ENCODE data around the gene TAS2R42.

The TAS2R42 gene

GRCh38 chr12:11166300-11166699 is 20.4 kb downstream of the TAS2R42 start:
- TF ChIP-seq, protein P1, sequence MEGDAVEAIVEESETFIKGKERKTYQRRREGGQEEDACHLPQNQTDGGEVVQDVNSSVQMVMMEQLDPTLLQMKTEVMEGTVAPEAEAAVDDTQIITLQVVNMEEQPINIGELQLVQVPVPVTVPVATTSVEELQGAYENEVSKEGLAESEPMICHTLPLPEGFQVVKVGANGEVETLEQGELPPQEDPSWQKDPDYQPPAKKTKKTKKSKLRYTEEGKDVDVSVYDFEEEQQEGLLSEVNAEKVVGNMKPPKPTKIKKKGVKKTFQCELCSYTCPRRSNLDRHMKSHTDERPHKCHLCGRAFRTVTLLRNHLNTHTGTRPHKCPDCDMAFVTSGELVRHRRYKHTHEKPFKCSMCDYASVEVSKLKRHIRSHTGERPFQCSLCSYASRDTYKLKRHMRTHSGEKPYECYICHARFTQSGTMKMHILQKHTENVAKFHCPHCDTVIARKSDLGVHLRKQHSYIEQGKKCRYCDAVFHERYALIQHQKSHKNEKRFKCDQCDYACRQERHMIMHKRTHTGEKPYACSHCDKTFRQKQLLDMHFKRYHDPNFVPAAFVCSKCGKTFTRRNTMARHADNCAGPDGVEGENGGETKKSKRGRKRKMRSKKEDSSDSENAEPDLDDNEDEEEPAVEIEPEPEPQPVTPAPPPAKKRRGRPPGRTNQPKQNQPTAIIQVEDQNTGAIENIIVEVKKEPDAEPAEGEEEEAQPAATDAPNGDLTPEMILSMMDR (conservative IDR thresholded peaks at IDR 0.05) = no peak
- H3K27ac ChIP-seq = no peak overlapping the region

DNA sequence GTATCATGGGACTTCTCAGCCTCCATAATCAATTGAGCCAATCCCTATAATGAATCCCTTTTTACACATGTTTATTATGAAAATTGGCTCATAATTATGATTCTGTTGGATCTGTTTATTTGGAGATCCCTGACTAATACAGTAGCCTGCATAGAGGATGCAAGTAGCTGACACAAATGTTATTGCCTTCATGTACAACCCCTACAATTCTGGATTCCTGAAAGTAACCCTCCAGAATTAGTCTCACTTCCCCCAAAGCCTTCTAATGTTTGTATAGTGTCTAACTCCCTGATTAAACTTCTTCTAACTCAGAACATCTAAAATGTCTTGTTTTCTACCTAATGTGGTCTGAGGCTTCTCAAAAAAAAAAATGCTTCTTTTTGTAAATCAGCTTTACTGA is 22.4 kb downstream of the TAS2R42 start:
- H3K27ac ChIP-seq = no peak overlapping the region
- TF ChIP-seq, protein P1 (conservative IDR thresholded peaks at IDR 0.05) = no peak

GRCh38 chr12:11162502-11162901 is 24.2 kb downstream of the TAS2R42 start:
- H3K27ac ChIP-seq = no peak overlapping the region
- TF ChIP-seq, protein P1 (conservative IDR thresholded peaks at IDR 0.05) = no peak

DNA sequence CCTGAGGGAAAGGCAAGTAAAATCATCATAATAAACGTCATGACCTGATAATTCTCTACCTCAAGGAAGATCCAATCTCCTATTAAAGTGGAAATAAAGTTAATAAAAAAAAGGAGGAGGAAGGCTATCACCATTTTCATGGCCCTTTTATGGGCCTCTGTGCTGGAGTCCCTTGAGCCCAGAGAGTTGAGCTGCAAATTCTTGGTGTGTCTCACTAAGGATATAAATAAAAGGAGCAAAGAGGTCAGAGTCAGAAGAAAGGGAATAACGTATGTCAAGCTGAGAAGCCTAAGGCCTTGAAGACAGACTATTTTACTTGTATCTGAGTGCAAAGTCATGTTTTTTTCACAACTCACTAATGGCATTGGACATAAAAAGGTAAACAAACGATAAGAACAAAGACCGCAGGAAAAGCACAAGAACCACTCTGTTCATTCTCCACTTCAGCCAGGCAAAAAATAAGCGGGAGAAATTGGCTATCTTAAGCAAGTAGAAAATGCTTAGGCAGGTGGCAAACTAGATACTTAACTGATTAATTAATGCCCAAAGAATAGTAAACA is 27.8 kb downstream of the TAS2R42 start:
- H3K27ac ChIP-seq = no peak overlapping the region

GRCh38 chr12:11154400-11154925 is 32.3 kb downstream of the TAS2R42 start:
- TF ChIP-seq, protein P1 (conservative IDR thresholded peaks at IDR 0.05) = no peak
- H3K27ac ChIP-seq = no peak overlapping the region

More for the DNA sequence above, 27.8 kb downstream of the TAS2R42 start:
- TF ChIP-seq, protein P1 (conservative IDR thresholded peaks at IDR 0.05) = no peak

- H3K27ac ChIP-seq = no peak overlapping the region
- TF ChIP-seq, protein P1 (conservative IDR thresholded peaks at IDR 0.05) = no peak
Measured at GRCh38 chr12:11152725-11153124, 34.0 kb downstream of the TAS2R42 start.

DNA sequence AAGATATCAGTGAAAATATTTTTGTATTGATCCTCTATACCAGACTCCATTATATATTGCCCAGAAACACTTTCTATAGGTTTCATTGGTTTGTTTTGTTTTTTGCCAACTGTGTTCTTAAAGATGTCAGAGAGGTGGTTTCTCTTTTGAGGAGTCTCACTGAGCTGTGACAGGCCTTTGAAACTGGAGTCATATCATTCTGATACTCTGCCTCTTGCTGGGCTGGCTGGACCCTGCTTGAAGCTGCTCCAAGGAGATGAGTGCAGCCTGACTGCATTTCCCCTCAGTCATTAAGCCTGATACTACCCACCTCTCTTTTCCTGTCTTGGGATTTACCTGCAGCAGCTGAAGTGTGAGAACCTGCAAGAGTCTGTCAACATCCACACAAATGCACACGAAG is 35.9 kb downstream of the TAS2R42 start:
- TF ChIP-seq, protein P1 (conservative IDR thresholded peaks at IDR 0.05) = no peak
- no peak overlapping the region for H3K27ac ChIP-seq
